Measurements from ENCODE around the gene CUL4A. TPM values are rescaled to one million over a fixed set of nuclear protein-coding genes. Genes with fewer than 3 reads are reported as not detected.
"Not testable (repeated sequence)": the region's sequence is repeated elsewhere in the genome, so short reads cannot be mapped to it uniquely, and the experiment has no call there.

The CUL4A gene
- total and polyA plus RNA-seq, 2 experiments from 2014 or later = 52.2 to 85.3 TPM

GRCh38 chr13:113233101-113233500 lies 23.7 kb downstream of the CUL4A start:
- Histone ChIP-seq H2AFZ (no peak overlapping the region), H3K4me3 (no peak overlapping the region), H3K9me3 (ENCODE audit: low read depth) (no peaks in the 10 kb centered on the region), H3K36me3 (replicated peaks; ENCODE audit: insufficient read depth, low read depth) (no peaks in the 10 kb centered on the region), H3K4me2 (no peak overlapping the region), H4K20me1 (ENCODE audit: insufficient read depth, poor library complexity, severe bottlenecking) (no peaks in the 10 kb centered on the region), H3K27ac (no peak overlapping the region), H3K79me2 (peaks cover 3% of the 10 kb centered on the region), H3K4me1 (ENCODE audit: insufficient read depth) (no peaks in the 10 kb centered on the region), H3K9me2 (replicated peaks; ENCODE audit: insufficient read depth) (no peaks in the 10 kb centered on the region), H3K27me3 (no peaks in the 10 kb centered on the region)
- no peak for DNase-seq (ENCODE audit: low spot score)
- over 99% methylated on average over 11 of the region's 11 CpGs for WGBS (ENCODE audit: low lambda C conversion rate, missing lambda C conversion rate)
- TF ChIP-seq EZH2phosphoT487 (IDR thresholded peaks at IDR 0.05; ENCODE audit: low read depth, severe bottlenecking, unreplicated experiment) (no peak), CTCF (IDR thresholded peaks at IDR 0.05; ENCODE audit: poor library complexity) (no peak), EZH2 (IDR thresholded peaks at IDR 0.05; ENCODE audit: borderline replicate concordance) (no peak)

- WGBS (ENCODE audit: low lambda C conversion rate, missing lambda C conversion rate) = 88% methylated on average over 4 of the region's 4 CpGs
- no peaks in the 10 kb centered on the region for H3K9me2 ChIP-seq (replicated peaks; ENCODE audit: insufficient read depth)
- no peaks in the 10 kb centered on the region for H3K27me3 ChIP-seq
- H3K9me3 ChIP-seq (ENCODE audit: low read depth) = no peaks in the 10 kb centered on the region
- H3K4me1 ChIP-seq (ENCODE audit: insufficient read depth) = no peaks in the 10 kb centered on the region
- no peak for TF ChIP-seq CTCF (IDR thresholded peaks at IDR 0.05; ENCODE audit: poor library complexity)
- TF ChIP-seq EZH2 (IDR thresholded peaks at IDR 0.05; ENCODE audit: borderline replicate concordance) = no peak
- TF ChIP-seq EZH2phosphoT487 (IDR thresholded peaks at IDR 0.05; ENCODE audit: low read depth, severe bottlenecking, unreplicated experiment) = no peak
- no peaks in the 10 kb centered on the region for H4K20me1 ChIP-seq (ENCODE audit: insufficient read depth, poor library complexity, severe bottlenecking)
- no peaks in the 10 kb centered on the region for H3K79me2 ChIP-seq
- no peak overlapping the region for H3K4me2 ChIP-seq
- H3K4me3 ChIP-seq = no peak overlapping the region
- H3K27ac ChIP-seq = no peak overlapping the region
- H2AFZ ChIP-seq = no peak overlapping the region
- no peaks in the 10 kb centered on the region for H3K36me3 ChIP-seq (replicated peaks; ENCODE audit: insufficient read depth, low read depth)
- no peak for DNase-seq (ENCODE audit: low spot score)
Measured at GRCh38 chr13:113238536-113238935, 29.1 kb downstream of the CUL4A start.

DNA sequence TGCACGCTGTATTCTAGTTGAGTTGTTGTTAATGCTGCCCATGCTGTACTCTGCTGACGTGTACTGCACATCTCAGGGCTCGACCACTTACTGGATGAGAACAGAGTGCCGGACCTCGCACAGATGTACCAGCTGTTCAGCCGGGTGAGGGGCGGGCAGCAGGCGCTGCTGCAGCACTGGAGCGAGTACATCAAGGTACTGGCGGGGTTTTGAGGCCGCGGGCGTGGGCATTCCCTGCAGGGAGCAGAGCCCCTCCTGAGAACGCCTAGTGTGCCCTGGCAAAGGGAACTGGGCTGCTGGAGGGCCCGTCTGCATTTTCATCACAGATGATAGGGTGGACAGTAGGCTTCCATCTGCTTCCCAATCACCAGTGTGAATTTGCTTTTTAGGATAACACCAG lies 29.9 kb downstream of the CUL4A start:
- H3K79me2 ChIP-seq = no peaks in the 10 kb centered on the region
- no peak overlapping the region for H3K27ac ChIP-seq
- H2AFZ ChIP-seq = no peak overlapping the region
- no peaks in the 10 kb centered on the region for H3K4me1 ChIP-seq (ENCODE audit: insufficient read depth)
- no peaks in the 10 kb centered on the region for H3K27me3 ChIP-seq
- no peak overlapping the region for H3K4me3 ChIP-seq
- DNase-seq (ENCODE audit: low spot score) = no peak
- H3K36me3 ChIP-seq (replicated peaks; ENCODE audit: insufficient read depth, low read depth) = no peaks in the 10 kb centered on the region
- WGBS (ENCODE audit: low lambda C conversion rate, missing lambda C conversion rate) = 98% methylated on average over 15 of the region's 15 CpGs
- no peaks in the 10 kb centered on the region for H4K20me1 ChIP-seq (ENCODE audit: insufficient read depth, poor library complexity, severe bottlenecking)
- TF ChIP-seq EZH2 (IDR thresholded peaks at IDR 0.05; ENCODE audit: borderline replicate concordance) (no peak), EZH2phosphoT487 (IDR thresholded peaks at IDR 0.05; ENCODE audit: low read depth, severe bottlenecking, unreplicated experiment) (no peak), CTCF (IDR thresholded peaks at IDR 0.05; ENCODE audit: poor library complexity) (no peak)
- no peak overlapping the region for H3K4me2 ChIP-seq
- no peaks in the 10 kb centered on the region for H3K9me2 ChIP-seq (replicated peaks; ENCODE audit: insufficient read depth)
- no peaks in the 10 kb centered on the region for H3K9me3 ChIP-seq (ENCODE audit: low read depth)

- H2AFZ ChIP-seq = no peak overlapping the region
- no peaks in the 10 kb centered on the region for H3K36me3 ChIP-seq (replicated peaks; ENCODE audit: insufficient read depth, low read depth)
- TF ChIP-seq CTCF (IDR thresholded peaks at IDR 0.05; ENCODE audit: poor library complexity) (no peak), EZH2 (IDR thresholded peaks at IDR 0.05; ENCODE audit: borderline replicate concordance) (no peak), EZH2phosphoT487 (IDR thresholded peaks at IDR 0.05; ENCODE audit: low read depth, severe bottlenecking, unreplicated experiment) (no peak)
- no peak overlapping the region for H3K27ac ChIP-seq
- no peak for DNase-seq (ENCODE audit: low spot score)
- H3K4me1 ChIP-seq (ENCODE audit: insufficient read depth) = no peaks in the 10 kb centered on the region
- H3K27me3 ChIP-seq = no peaks in the 10 kb centered on the region
- H3K79me2 ChIP-seq = no peaks in the 10 kb centered on the region
- H3K4me2 ChIP-seq = no peak overlapping the region
- no peaks in the 10 kb centered on the region for H3K9me2 ChIP-seq (replicated peaks; ENCODE audit: insufficient read depth)
- no peaks in the 10 kb centered on the region for H4K20me1 ChIP-seq (ENCODE audit: insufficient read depth, poor library complexity, severe bottlenecking)
- 98% methylated on average over 6 of the region's 6 CpGs for WGBS (ENCODE audit: low lambda C conversion rate, missing lambda C conversion rate)
- H3K9me3 ChIP-seq (ENCODE audit: low read depth) = no peaks in the 10 kb centered on the region
- H3K4me3 ChIP-seq = no peak overlapping the region
Measured at GRCh38 chr13:113239986-113240385, 30.6 kb downstream of the CUL4A start.

DNA sequence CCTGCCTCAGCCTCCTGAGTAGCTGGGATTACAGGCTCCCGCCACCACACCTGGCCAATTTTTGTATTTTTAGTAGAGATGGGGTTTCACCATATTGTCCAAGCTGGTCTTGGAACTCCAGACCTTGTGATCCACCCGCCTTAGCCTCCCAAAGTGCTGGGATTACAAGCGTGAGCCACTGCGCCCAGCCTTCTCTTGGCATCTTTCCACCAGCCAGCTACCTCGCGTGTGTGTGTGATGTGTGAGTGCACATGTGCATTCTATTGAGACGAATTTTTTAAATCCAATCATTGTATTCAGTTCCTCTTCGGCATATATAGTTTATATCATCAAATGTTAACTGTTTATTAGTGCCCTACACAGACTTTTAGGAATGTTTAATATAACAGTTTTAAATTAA lies 32.2 kb downstream of the CUL4A start:
- not testable (repeated sequence) for H2AFZ ChIP-seq; H4K20me1 ChIP-seq (ENCODE audit: insufficient read depth, poor library complexity, severe bottlenecking); H3K27me3 ChIP-seq; H3K79me2 ChIP-seq; H3K4me3 ChIP-seq; H3K36me3 ChIP-seq (replicated peaks; ENCODE audit: insufficient read depth, low read depth); DNase-seq (ENCODE audit: low spot score); H3K9me2 ChIP-seq (replicated peaks; ENCODE audit: insufficient read depth); H3K4me1 ChIP-seq (ENCODE audit: insufficient read depth); H3K9me3 ChIP-seq (ENCODE audit: low read depth); H3K4me2 ChIP-seq; H3K27ac ChIP-seq
- WGBS (ENCODE audit: low lambda C conversion rate, missing lambda C conversion rate) = 96% methylated on average over 8 of the region's 8 CpGs
